ENCODE results near the gene XAGE1A.
"Not testable (repeated sequence)": the region's sequence is repeated elsewhere in the genome, so short reads cannot be mapped to it uniquely, and the experiment has no call there.

XAGE1A gene, protein sequence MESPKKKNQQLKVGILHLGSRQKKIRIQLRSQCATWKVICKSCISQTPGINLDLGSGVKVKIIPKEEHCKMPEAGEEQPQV

GRCh38 chrX:52495545-52496418 lies at the start of gene XAGE1A:
Gene XAGE1A, plus strand, starts transcription at chrX:52495808. Its CDS starts 1,554 bp downstream, at chrX:52497362.
- H3K9me3 Mint-ChIP-seq; H3K4me3 Mint-ChIP-seq; H3K36me3 Mint-ChIP-seq (ENCODE audit: low read depth); H3K27me3 Mint-ChIP-seq; H3K27ac Mint-ChIP-seq; DNase-seq; H3K4me1 Mint-ChIP-seq (ENCODE audit: low read depth): not testable (repeated sequence)

- peaks cover 62% of the 10 kb centered on the region for H3K27me3 Mint-ChIP-seq
- H3K4me3 Mint-ChIP-seq; H3K4me1 Mint-ChIP-seq (ENCODE audit: low read depth); DNase-seq; H3K27ac Mint-ChIP-seq; H3K36me3 Mint-ChIP-seq (ENCODE audit: low read depth); H3K9me3 Mint-ChIP-seq: not testable (repeated sequence)
Measured at GRCh38 chrX:52452031-52452430, 43.6 kb upstream of the XAGE1A start.

GRCh38 chrX:52471301-52471700 lies 24.3 kb upstream of the XAGE1A start:
- H3K36me3 Mint-ChIP-seq (ENCODE audit: low read depth); DNase-seq; H3K9me3 Mint-ChIP-seq; H3K4me3 Mint-ChIP-seq; H3K4me1 Mint-ChIP-seq (ENCODE audit: low read depth); H3K27ac Mint-ChIP-seq: not testable (repeated sequence)
- peaks cover 35% of the 10 kb centered on the region for H3K27me3 Mint-ChIP-seq

DNA sequence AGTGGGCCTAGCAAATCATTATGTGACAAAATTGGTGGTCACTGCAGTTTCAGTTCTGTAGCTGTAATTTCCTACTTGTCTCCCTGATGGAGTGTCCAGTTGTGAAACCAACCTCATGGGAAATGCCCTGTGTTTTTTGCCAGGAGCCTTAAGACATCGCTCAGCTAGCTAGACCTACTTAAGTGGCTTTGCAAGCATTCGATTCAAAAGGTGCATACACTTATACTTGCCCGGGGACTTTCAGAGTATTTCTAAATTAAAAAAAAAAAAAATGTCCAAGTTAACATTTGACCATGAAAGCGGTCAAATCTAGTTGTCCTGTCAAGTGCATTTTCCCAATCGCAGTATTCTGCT lies 788 bp downstream of the XAGE1A start:
- not testable (repeated sequence) for H3K27me3 Mint-ChIP-seq; H3K9me3 Mint-ChIP-seq; H3K4me3 Mint-ChIP-seq; H3K27ac Mint-ChIP-seq; DNase-seq; H3K4me1 Mint-ChIP-seq (ENCODE audit: low read depth); H3K36me3 Mint-ChIP-seq (ENCODE audit: low read depth)

DNA sequence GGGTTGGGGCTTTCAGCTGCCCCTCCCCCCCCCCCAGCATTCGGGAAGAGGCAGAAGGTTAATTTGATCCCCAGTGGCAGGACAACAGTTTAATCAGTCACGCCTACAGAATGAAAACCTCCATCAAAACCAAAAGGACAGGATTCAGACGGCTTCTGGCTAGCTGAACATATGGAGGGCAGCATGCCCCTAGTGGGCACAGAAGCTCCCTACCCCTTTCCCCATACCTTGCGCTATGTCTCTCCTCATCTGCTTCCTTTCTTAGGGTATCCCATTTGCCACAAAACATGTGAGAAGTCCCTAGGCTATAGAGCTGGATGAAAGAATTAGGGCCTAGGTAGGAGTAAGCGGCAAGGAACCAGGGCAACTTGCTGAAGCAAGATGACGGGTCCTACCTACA lies 5.8 kb downstream of the XAGE1A start:
- not testable (repeated sequence) for H3K36me3 Mint-ChIP-seq (ENCODE audit: low read depth); DNase-seq; H3K4me3 Mint-ChIP-seq; H3K4me1 Mint-ChIP-seq (ENCODE audit: low read depth); H3K9me3 Mint-ChIP-seq; H3K27ac Mint-ChIP-seq
- H3K27me3 Mint-ChIP-seq: peaks cover 35% of the 10 kb centered on the region

DNA sequence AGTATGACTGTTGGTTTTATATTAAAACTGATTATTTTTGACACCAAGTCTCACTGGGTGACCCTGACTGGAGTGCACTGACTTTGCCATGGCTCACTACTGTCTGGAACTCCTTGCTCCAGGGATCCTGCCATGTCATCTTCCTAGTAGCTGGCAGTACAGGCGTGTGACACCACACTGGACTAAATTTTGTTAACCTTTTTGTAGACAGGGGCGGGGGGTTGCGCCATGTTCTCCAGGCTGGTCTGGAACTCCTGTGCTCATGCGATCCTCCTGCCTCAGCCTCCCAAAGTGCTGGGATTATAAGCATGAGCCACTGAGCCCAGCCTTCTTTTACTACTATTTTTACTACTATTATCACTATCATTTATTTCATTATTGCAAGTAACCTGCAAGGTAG lies 8.9 kb downstream of the XAGE1A start:
- H3K27me3 Mint-ChIP-seq: peaks cover 66% of the 10 kb centered on the region
- no peak overlapping the region for H3K27ac Mint-ChIP-seq
- no peaks in the 10 kb centered on the region for H3K4me1 Mint-ChIP-seq (ENCODE audit: low read depth)
- no peak overlapping the region for H3K4me3 Mint-ChIP-seq
- no peaks in the 10 kb centered on the region for H3K36me3 Mint-ChIP-seq (ENCODE audit: low read depth)
- DNase-seq: no peak
- no peaks in the 10 kb centered on the region for H3K9me3 Mint-ChIP-seq

DNA sequence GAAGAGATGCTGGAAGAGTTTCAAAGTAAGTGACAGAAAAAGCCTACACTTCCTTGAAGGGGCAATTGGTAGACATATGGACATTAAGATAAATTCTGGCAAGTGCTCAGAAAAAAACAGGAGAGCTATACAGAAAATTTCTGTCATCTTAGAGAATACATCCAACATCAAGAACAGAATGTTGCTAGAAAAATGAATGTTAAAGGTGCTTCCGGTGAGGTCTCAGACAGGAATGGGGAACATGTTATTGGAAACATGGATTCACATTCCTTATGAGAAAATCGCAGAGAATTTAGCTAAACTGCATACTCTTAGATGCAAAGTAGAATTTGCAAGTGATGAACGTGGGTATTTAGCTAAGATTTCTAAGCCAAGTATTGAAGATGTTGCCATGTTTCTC lies 11.7 kb downstream of the XAGE1A start:
- H3K36me3 Mint-ChIP-seq (ENCODE audit: low read depth): no peaks in the 10 kb centered on the region
- no peak overlapping the region for H3K4me3 Mint-ChIP-seq
- no peak overlapping the region for H3K27ac Mint-ChIP-seq
- peaks cover 73% of the 10 kb centered on the region for H3K27me3 Mint-ChIP-seq
- H3K9me3 Mint-ChIP-seq: no peaks in the 10 kb centered on the region
- no peak for DNase-seq
- H3K4me1 Mint-ChIP-seq (ENCODE audit: low read depth): no peaks in the 10 kb centered on the region

DNA sequence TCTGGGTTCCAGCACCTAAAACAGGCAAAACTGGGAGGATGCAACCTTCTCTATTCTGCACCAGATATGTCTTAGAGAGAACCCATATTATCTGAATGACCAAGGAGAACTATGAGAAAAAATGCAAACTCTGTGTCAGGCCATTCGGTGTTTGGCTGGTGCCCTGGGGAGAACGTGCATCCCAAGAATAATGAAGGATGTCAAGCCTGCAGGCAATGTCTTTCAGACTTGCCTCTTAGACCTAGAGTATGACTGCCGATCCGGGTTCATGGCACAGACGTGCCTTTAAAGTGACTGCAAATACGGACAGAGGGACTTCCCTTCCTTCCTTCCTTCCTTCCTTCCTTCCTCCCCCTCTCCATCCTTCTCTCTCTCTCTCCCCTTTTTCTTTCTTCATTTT lies 14.3 kb downstream of the XAGE1A start:
- H3K4me1 Mint-ChIP-seq (ENCODE audit: low read depth): no peaks in the 10 kb centered on the region
- H3K9me3 Mint-ChIP-seq: no peaks in the 10 kb centered on the region
- H3K36me3 Mint-ChIP-seq (ENCODE audit: low read depth): no peaks in the 10 kb centered on the region
- no peak overlapping the region for H3K27ac Mint-ChIP-seq
- H3K27me3 Mint-ChIP-seq: peaks cover 49% of the 10 kb centered on the region
- H3K4me3 Mint-ChIP-seq: no peak overlapping the region
- no peak for DNase-seq

- H3K4me3 Mint-ChIP-seq; H3K27ac Mint-ChIP-seq; DNase-seq; H3K4me1 Mint-ChIP-seq (ENCODE audit: low read depth); H3K9me3 Mint-ChIP-seq; H3K36me3 Mint-ChIP-seq (ENCODE audit: low read depth): not testable (repeated sequence)
- peaks cover 41% of the 10 kb centered on the region for H3K27me3 Mint-ChIP-seq
Measured at GRCh38 chrX:52511126-52511525, 15.5 kb downstream of the XAGE1A start.

DNA sequence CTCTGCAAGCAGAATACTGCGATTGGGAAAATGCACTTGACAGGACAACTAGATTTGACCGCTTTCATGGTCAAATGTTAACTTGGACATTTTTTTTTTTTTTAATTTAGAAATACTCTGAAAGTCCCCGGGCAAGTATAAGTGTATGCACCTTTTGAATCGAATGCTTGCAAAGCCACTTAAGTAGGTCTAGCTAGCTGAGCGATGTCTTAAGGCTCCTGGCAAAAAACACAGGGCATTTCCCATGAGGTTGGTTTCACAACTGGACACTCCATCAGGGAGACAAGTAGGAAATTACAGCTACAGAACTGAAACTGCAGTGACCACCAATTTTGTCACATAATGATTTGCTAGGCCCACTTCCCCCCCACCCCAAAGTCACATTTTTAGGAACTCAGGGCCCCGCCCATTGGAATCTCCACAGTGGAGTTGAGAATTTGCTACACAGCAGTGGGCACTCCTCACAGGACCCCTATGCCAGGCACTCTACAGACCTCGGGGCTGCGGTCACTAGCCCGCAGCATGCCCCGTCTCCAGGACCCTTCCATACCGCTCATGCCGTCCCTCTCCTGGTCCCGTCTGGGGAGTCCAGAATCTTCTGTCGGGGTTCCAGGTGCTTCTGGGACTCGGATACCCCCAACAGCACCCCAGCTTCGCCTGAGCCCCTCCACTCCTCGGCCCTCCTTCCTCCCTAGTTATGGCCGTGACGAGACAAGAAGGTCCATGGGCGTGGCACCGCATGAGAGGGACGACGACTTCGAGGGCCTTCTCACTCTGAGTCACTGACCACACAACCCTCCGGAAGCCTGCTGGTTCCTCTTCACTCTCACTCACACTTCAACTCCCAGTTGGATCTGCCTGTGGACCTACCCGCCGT lies 20.7 kb downstream of the XAGE1A start:
- not testable (repeated sequence) for H3K4me3 Mint-ChIP-seq; H3K4me1 Mint-ChIP-seq (ENCODE audit: low read depth); DNase-seq; H3K27ac Mint-ChIP-seq; H3K36me3 Mint-ChIP-seq (ENCODE audit: low read depth); H3K9me3 Mint-ChIP-seq; H3K27me3 Mint-ChIP-seq

GRCh38 chrX:52516987-52517325 lies 21.3 kb downstream of the XAGE1A start, which contains the start of gene XAGE1B:
Gene XAGE1B, minus strand, starts transcription at chrX:52517063. Its CDS starts 1,536 bp downstream, at chrX:52515527.
- H3K4me1 Mint-ChIP-seq (ENCODE audit: low read depth); H3K9me3 Mint-ChIP-seq; H3K36me3 Mint-ChIP-seq (ENCODE audit: low read depth); H3K27ac Mint-ChIP-seq; DNase-seq; H3K27me3 Mint-ChIP-seq; H3K4me3 Mint-ChIP-seq: not testable (repeated sequence)

- not testable (repeated sequence) for H3K9me3 Mint-ChIP-seq; H3K27ac Mint-ChIP-seq; H3K36me3 Mint-ChIP-seq (ENCODE audit: low read depth); H3K4me1 Mint-ChIP-seq (ENCODE audit: low read depth); H3K4me3 Mint-ChIP-seq; DNase-seq
- H3K27me3 Mint-ChIP-seq: peaks cover 58% of the 10 kb centered on the region
Measured at GRCh38 chrX:52541051-52541450, 45.4 kb downstream of the XAGE1A start.

DNA sequence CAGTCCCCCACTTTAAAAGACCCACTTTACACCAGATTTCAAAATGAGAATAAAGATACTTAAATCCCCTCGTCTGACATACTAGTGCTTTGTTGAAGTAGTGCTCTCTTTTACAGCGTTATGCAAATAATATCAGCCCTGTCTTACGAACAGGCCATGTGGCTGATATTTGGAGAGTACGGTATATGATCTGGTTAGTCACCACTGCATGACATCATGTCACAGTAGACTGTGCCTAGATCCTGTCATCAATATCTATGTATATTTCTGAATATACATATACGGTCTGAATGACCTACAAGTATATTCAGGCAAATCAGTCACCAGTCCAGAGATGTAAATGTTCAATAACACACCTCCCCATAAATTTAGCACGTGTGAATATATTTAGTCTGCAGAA lies 46.7 kb downstream of the XAGE1A start:
- Mint-ChIP-seq H3K36me3 (ENCODE audit: low read depth) (no peaks in the 10 kb centered on the region), H3K27me3 (peaks cover 66% of the 10 kb centered on the region), H3K27ac (no peak overlapping the region), H3K9me3 (no peaks in the 10 kb centered on the region), H3K4me1 (ENCODE audit: low read depth) (no peaks in the 10 kb centered on the region), H3K4me3 (no peak overlapping the region)
- DNase-seq: no peak

GRCh38 chrX:52544147-52544840 lies 48.7 kb downstream of the XAGE1A start:
- no peak overlapping the region for H3K27ac Mint-ChIP-seq
- no peaks in the 10 kb centered on the region for H3K9me3 Mint-ChIP-seq
- no peak for DNase-seq
- no peak overlapping the region for H3K4me3 Mint-ChIP-seq
- H3K27me3 Mint-ChIP-seq: peaks cover 80% of the 10 kb centered on the region
- H3K36me3 Mint-ChIP-seq (ENCODE audit: low read depth): no peaks in the 10 kb centered on the region
- H3K4me1 Mint-ChIP-seq (ENCODE audit: low read depth): no peaks in the 10 kb centered on the region

All from activated T-cell treated with anti-CD3 and anti-CD28 coated beads, Interleukin-2, amount 50 U/mL, for 24 hours (primary cell).